Transverse colon (tissue), 4 donors: ENCODE results near the gene COLQ. TPM values are rescaled to one million over a fixed set of nuclear protein-coding genes. Genes with fewer than 3 reads are reported as not detected.
"Not testable (repeated sequence)": the region's sequence is repeated elsewhere in the genome, so short reads cannot be mapped to it uniquely, and the experiment has no call there.

Experiments
- DNase-seq: peaks from one replicate; pipeline ENCODE4 v3.0.0-alpha.2; 2019
- H3K27ac ChIP-seq, 4 donors: fragments of 200-600 bp; sonication (generic); 2 replicates each; pipeline ENCODE4 v1.5.1; 2016 to 2018; ENCODE audit warnings: inconsistent platforms in 4 of 4
- H3K27me3 ChIP-seq: fragments of 200-600 bp; sonication (generic); 2 replicates; pipeline ENCODE4 v1.5.1; 2017; ENCODE audit warnings: inconsistent platforms
- H3K36me3 ChIP-seq, 4 donors: fragments of 200-600 bp; sonication (generic); 2 replicates each; pipeline ENCODE4 v1.5.1; 2017 to 2019; ENCODE audit warnings: inconsistent platforms in 4 of 4
- H3K4me1 ChIP-seq, 4 donors: fragments of 200-600 bp; sonication (generic); 2 replicates each; pipeline ENCODE4 v1.5.1; 2017 to 2020; ENCODE audit warnings: inconsistent platforms in 4 of 4
- H3K4me3 ChIP-seq, 4 donors: fragments of 200-600 bp; sonication (generic); 1 replicate in 1 of 4; 2 replicates in 3 of 4; pipeline versions ENCODE4 v1.5.1 to v1.6.1; 2017 to 2019; ENCODE audit warnings: inconsistent platforms in 4 of 4
- H3K9me3 ChIP-seq, 2 donors: fragments of 200-600 bp; sonication (generic); 2 replicates each; pipeline ENCODE4 v1.5.1; 2017 to 2019; ENCODE audit warnings: inconsistent platforms in 2 of 2
- CTCF ChIP-seq, 5 experiments: fragments of 200-600 bp in 3 of 5; fragments of 450-650 bp in 2 of 5; sonication (generic) in 3 of 5; IDR thresholded peaks; 1 replicate in 2 of 5; 2 replicates in 3 of 5; pipeline ENCODE4 v1.5.1; 2016 to 2017; ENCODE audit warnings: antibody characterized with exemption in 5 of 5, inconsistent platforms in 3 of 5, mild to moderate bottlenecking in 2 of 5, moderate library complexity in 1 of 5
- EP300 ChIP-seq: sonication (generic); formaldehyde crosslinking; IDR thresholded peaks from one replicate; pipeline ENCODE4 v1.6.1; 2017; ENCODE audit warnings: antibody characterized with exemption, low read depth
- POLR2A ChIP-seq: fragments of 450-650 bp; IDR thresholded peaks from one replicate; pipeline ENCODE4 v1.6.1; 2016; ENCODE audit warnings: antibody characterized with exemption, mild to moderate bottlenecking, moderate library complexity
- POLR2AphosphoS5 ChIP-seq, 3 donors: sonication (generic); formaldehyde crosslinking; IDR thresholded peaks; one replicate each; pipeline ENCODE4 v1.6.1; 2016; ENCODE audit warnings: antibody characterized with exemption in 3 of 3
- WGBS, 2 donors: methylation state at CpG; one replicate each; pipeline ENCODE4 v1.1.5; 2018; ENCODE audit warnings: low coverage in 1 of 2; 5-methylcytosine and 5-hydroxymethylcytosine counted together
- in situ Hi-C, 4 donors: fragments of 200-750 bp; cut with MboI; loops; one replicate each; pipeline versions ENCODE4 v1.15.0 to v1.15.1; 2017; ENCODE audit warnings: low sequenced_read_pairs in 3 of 4, low pct_ligation_motif_present in 1 of 4, low pct_unique_long_range_greater_than_20kb in 1 of 4
- intact Hi-C: fragments of 100-400 bp; cut with DNase I; formaldehyde crosslinking; loops from one replicate; pipeline ENCODE4 v1.15.1; 2023; ENCODE audit warnings: low total_unique reads
- total RNA-seq, 4 donors: library from RNA; depleted of rRNA; stranded (reverse); fragments of >200 nt; gene quantifications; one replicate each; pipeline ENCODE4 v1.1.0, GENCODE V29; 2016

Gene COLQ
- total RNA-seq, 4 donors from 2014 or later: 0.68 to 1.7 TPM; not detected in 2

- no peak for DNase-seq
- no peak overlapping the region for H3K27ac ChIP-seq
- in situ Hi-C loops (no loop called here), intact Hi-C loops (no loop called here)
- TF ChIP-seq POLR2AphosphoS5 (IDR thresholded peaks at IDR 0.05) (no peak), CTCF (IDR thresholded peaks at IDR 0.05) (no peak), EP300 (no peak), POLR2A (no peak)
- 86 to 100% methylated on average over 1 to 2 of the region's 2 CpGs for WGBS, 2 donors
- H3K27me3 ChIP-seq: no peaks in the 10 kb centered on the region
- no peaks in the 10 kb centered on the region for H3K4me1 ChIP-seq
- H3K36me3 ChIP-seq: no peaks in the 10 kb centered on the region
- H3K9me3 ChIP-seq: no peaks in the 10 kb centered on the region
- H3K4me3 ChIP-seq: no peak overlapping the region
These were observed 16.8 kb upstream of the COLQ start for GRCh38 chr3:15538345-15538744.

- in situ Hi-C loops: no loop called here
- Histone ChIP-seq H3K9me3 (no peaks in the 10 kb centered on the region), H3K27me3 (no peaks in the 10 kb centered on the region), H3K4me3 (no peak overlapping the region), H3K36me3 (no peaks in the 10 kb centered on the region), H3K4me1 (no peaks in the 10 kb centered on the region), H3K27ac (no peak overlapping the region)
- no peak for DNase-seq
- 61 to 68% methylated on average over 2 of the region's 2 CpGs for WGBS, 2 donors
- intact Hi-C loops: no loop called here
- no peak for TF ChIP-seq POLR2AphosphoS5 (IDR thresholded peaks at IDR 0.05)
- TF ChIP-seq POLR2A: no peak
- no peak for TF ChIP-seq EP300
- no peak for TF ChIP-seq CTCF (IDR thresholded peaks at IDR 0.05)
These were observed 15.3 kb upstream of the COLQ start for GRCh38 chr3:15536856-15537255.

- H3K4me1 ChIP-seq: no peaks in the 10 kb centered on the region
- peak overlapping the region in 1 of 4 donors; percentile 37 for H3K27ac ChIP-seq
- intact Hi-C loops: no loop called here
- TF ChIP-seq POLR2A: no peak
- no peak for TF ChIP-seq POLR2AphosphoS5 (IDR thresholded peaks at IDR 0.05)
- H3K27me3 ChIP-seq: no peaks in the 10 kb centered on the region
- no peaks in the 10 kb centered on the region for H3K36me3 ChIP-seq
- no peaks in the 10 kb centered on the region for H3K9me3 ChIP-seq
- in situ Hi-C loops: no loop called here
- no peak for DNase-seq
- H3K4me3 ChIP-seq: no peak overlapping the region
- WGBS, 2 donors: 82 to 88% methylated on average over 1 of the region's 1 CpG
These were observed 14.2 kb upstream of the COLQ start for GRCh38 chr3:15535732-15536131.

GRCh38 chr3:15532614-15533013 lies 11.1 kb upstream of the COLQ start:
- H3K27me3 ChIP-seq, H3K4me3 ChIP-seq, H3K36me3 ChIP-seq, H3K4me1 ChIP-seq, DNase-seq, in situ Hi-C loops, H3K9me3 ChIP-seq, intact Hi-C loops, H3K27ac ChIP-seq: not testable (repeated sequence)
- 94 to 100% methylated on average over 2 of the region's 2 CpGs for WGBS, 2 donors

- in situ Hi-C loops: no loop called here
- TF ChIP-seq EP300: no peak
- TF ChIP-seq POLR2AphosphoS5 (IDR thresholded peaks at IDR 0.05): no peak
- no peaks in the 10 kb centered on the region for H3K4me1 ChIP-seq
- no peaks in the 10 kb centered on the region for H3K27me3 ChIP-seq
- intact Hi-C loops: no loop called here
- no peak overlapping the region for H3K4me3 ChIP-seq
- no peaks in the 10 kb centered on the region for H3K9me3 ChIP-seq
- DNase-seq: no peak
- 82 to 100% methylated on average over 1 of the region's 1 CpG for WGBS, 2 donors
- H3K36me3 ChIP-seq: no peaks in the 10 kb centered on the region
- no peak overlapping the region for H3K27ac ChIP-seq
These were observed 9.8 kb upstream of the COLQ start for GRCh38 chr3:15531346-15531745.
